Esophagus muscularis mucosa (tissue), 3 donors: ENCODE measurements around the gene SLC44A5.
"Not testable (repeated sequence)": the region's sequence is repeated elsewhere in the genome, so short reads cannot be mapped to it uniquely, and the experiment has no call there.

Source experiments
- CTCF ChIP-seq, 3 experiments: fragments of 200-600 bp in 2 of 3; fragments of 450-650 bp in 1 of 3; sonication (generic) in 2 of 3; IDR thresholded peaks; one replicate each; pipeline ENCODE4 v1.5.1; 2017 to 2019; ENCODE audit warnings: antibody characterized with exemption in 3 of 3, mild to moderate bottlenecking in 2 of 3, moderate library complexity in 1 of 3
- EP300 ChIP-seq: sonication (generic); formaldehyde crosslinking; IDR thresholded peaks from one replicate; pipeline ENCODE4 v1.6.1; 2017; ENCODE audit warnings: antibody characterized with exemption

- not testable (repeated sequence) for TF ChIP-seq EP300; CTCF (IDR thresholded peaks at IDR 0.05)
Measured at GRCh38 chr1:75375476-75376447, 235.2 kb downstream of the SLC44A5 start.
